HG03060 (cell line): ENCODE results near the gene SERPINA4.

Experiments used
- ATAC-seq: cut with Tn5 transposase; IDR thresholded peaks from one replicate; pipeline ENCODE4 v1.9.1; 2021; ENCODE audit warnings: low read depth, moderate number of reproducible peaks; ENCODE audit not compliant: unreplicated experiment

SERPINA4 gene

GRCh38 chr14:94612580-94613554, 51.6 kb downstream of the SERPINA4 start:
- no peak for ATAC-seq

GRCh38 chr14:94613720-94614644, 52.7 kb downstream of the SERPINA4 start:
- ATAC-seq, result no peak

- no peak for ATAC-seq
Observed at GRCh38 chr14:94614802-94615201, 53.6 kb downstream of the SERPINA4 start.

- no peak for ATAC-seq
Observed at GRCh38 chr14:94615254-94615653, 54.0 kb downstream of the SERPINA4 start.

GRCh38 chr14:94615823-94616570, 54.8 kb downstream of the SERPINA4 start:
- no peak for ATAC-seq

GRCh38 chr14:94617366-94617941, 56.2 kb downstream of the SERPINA4 start:
- no peak for ATAC-seq

GRCh38 chr14:94617988-94618822, 57.0 kb downstream of the SERPINA4 start:
- ATAC-seq, result no peak

GRCh38 chr14:94619297-94619696, 58.1 kb downstream of the SERPINA4 start:
- ATAC-seq, result no peak
